Measurements from ENCODE around the gene CPED1.
"Not testable (repeated sequence)": the region's sequence is repeated elsewhere in the genome, so short reads cannot be mapped to it uniquely, and the experiment has no call there.

The CPED1 gene

DNA sequence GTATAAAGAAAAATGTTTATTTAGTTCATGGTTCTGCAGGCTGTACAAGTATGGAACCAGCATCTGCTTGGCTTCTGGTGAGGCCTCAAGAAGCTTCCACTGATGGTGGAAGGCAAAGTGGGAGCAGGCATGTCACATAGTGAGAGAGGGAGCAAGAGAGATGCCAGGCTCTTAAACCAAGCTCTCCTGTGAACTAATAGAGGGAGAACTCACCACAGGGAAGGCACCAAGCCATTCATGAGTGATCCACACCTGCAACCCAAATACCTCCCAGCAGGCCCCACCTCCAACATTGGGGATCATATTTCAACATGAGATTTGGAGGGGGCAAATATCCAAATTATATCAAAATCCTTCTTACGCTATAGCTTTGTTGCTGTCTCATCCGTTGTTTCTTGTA, 113.1 kb downstream of the CPED1 start:
- no peak for DNase-seq

DNA sequence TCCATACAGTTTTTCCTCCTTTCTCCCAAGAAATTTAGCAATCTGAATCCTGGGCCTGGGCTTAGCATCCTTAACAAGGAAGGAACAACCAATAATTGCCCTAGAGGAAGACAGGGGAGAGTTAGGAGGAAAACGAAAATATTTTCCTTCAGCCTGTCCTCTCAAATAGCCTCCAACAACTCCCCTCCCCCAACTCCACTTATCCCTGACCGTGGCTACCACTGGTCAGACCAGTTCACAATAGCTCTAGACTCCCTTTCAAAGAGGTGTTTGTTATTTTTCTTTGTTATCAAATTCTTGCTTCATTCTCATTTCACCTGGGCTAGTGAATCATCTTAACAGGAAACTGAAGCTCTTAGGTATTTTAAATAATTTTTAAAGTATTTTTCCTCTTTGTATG, 114.1 kb downstream of the CPED1 start:
- no peak for DNase-seq

DNA sequence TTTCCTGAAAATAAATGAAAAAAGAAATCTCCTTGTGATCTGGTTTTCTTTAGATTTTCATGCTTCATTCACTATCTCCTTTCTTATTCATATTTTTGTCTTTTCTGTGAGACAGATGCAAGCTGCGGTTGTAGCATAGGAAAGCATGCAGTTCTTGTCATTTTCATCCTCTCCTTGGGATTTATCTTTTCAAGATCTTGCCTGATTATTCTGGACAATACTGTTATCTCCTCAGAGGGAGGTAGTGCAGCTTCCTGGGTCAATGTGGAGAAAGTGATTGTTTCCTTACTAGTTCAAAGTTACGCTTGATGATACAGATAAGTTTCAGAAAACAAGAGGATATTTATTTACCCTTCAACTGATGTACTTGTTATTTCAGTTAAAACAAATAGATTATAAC, 114.6 kb downstream of the CPED1 start:
- no peak for DNase-seq

DNA sequence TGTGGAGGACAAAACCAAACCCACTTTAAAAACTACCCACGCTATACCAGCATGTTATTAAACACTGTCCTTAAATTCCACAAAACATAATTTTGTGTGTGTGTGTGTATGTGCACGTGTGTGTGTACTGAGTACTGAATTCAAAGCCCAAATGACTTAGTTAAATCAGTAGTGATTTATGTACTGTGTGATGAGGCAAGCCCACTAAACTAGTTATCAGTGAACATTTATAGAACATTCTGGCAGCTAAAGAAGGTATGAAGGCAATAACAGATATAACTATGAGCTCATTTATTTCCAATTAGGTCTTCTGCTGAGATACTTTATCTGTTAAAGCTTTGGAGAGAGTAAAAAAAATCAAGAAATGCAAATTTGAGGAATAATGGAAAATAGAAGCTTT, 115.1 kb downstream of the CPED1 start:
- DNase-seq: no peak

DNA sequence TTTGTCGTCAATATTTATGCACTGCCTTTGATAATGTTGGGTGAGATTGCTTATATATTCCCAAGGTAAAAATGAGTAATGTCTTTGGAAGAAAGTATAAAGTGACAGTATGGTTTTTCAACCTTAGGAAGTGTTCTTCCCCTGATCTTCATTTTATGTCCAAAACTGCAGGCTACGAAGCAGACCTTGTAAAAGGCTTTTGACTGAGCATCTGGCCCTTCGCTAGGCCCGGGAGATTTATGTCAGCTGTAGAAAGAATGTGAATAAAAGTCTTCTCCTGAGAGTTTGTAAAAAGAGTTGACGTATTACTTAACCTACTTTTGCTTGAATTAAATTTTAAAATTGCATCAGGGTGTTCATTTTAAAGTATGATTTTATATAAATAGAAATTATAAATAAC, 116.8 kb downstream of the CPED1 start:
- DNase-seq: no peak

DNA sequence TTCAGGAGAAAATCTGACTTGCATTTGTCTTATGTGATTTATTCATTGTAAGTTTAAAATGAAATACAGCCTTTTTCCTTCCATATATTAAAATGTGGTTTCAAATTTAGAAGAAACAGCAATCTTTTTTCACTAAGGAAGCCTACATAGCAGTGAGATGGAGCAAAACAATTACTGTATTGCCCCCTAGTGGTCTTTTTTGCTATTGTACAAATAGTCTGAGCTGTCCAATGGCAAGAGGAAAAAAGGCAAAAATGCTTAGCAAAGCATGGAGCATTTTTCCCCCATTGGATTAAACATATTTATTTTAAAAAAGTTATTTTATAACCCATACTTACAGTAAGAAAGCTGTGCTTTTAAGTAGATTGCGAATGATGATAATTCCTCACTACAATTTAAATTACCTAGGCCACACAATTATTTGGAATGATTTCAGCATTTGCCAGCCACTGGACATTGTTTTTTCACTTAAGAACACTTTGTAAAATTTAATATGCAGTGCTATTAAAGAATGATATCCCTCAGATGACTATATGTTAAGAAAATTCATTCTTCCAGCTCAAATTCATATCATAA, 119.5 kb downstream of the CPED1 start:
- peak; percentile 44 for DNase-seq

DNA sequence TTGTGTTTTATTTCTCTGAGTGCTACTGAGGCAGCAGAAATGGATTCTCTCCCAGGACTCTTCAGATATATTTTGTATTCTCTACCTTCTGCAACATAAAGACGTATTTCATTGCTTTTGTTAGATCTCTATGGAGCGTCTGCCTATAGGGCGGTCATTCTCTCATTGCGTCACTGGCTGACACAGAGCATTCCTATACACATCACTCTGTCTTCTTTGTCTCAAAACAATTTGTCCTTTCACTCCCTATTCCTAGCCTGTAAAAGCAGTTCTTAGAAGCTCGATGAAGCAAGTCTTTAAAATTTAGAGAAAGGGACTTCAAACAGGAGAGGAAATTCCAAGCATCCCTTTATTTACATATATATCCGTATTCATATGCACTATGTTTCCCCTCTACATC, 120.6 kb downstream of the CPED1 start:
- no peak for DNase-seq

DNA sequence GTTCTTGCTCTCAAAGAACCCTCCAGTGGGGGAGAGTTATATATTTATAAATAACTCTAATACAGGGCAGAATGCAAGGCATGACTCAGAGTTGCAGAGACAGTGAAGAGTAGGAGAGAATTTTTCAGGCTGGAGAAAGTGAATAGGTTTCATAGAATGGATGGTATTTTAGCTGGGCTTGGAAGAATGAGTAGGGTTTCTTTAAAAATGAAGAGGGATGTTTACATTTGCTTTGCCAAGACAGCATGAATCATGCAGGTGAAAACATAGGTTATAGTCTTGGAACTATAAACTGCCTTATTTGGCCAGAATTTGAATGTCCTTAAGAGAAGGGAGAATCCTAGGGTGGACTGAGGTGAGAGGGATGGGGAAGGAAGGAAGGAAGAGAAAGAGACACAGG, 124.8 kb downstream of the CPED1 start:
- DNase-seq: no peak

DNA sequence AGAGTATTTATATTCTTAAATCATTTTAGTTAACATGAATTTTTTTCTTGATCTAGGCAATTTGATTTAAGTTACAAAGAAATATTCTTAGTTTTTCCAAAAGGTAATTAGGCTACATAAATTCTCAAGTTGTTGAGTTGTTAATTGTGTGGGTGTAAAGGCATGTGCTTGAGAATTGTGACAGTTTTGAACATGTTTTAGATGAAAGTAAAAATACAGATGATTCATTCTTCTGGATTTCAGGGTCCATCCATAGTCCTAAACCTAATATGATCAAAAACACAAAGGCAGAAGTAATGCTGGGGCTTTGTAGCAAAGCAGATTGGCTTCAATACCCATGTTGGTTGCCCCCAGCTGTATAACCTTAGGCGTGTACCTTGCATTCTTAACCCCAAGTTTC, 127.9 kb downstream of the CPED1 start:
- no peak for DNase-seq

DNA sequence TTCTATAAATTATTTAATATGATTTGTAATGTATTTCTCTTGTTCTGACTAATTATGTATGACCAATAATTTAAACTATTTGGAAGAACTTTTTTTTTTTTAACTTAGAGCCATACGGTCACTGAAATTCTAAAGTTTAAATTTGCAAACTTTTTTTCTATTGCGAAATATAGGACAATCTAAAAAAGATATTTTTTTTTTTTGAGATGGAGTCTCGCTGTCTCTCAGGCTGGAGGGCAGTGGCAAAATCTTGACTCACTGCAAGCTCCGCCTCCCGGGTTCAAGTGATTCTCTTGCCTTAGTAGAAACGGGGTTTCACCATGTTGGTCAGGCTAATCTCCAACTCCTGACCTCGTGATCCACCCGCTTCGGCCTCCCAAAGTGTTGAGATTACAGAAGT, 130.5 kb downstream of the CPED1 start:
- DNase-seq: no peak

DNA sequence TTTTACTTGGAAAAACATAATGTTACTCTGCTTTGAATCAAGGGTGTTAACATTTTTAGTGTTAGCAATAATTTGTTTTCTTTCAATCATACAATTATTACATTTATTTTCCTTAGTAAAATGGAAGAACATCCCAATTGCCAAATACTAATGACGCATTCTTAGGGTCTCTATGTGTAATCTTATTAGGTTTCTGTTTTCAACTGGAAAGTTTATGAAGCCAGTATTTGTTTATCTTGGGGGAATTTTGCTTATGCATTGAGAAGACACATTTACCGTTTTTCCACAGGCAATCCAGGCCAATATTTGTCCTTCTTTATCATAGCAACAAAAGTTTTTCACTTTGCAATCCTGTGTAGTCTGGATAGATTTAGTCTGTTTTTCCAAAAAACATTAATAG, 134.5 kb downstream of the CPED1 start:
- DNase-seq: no peak

DNA sequence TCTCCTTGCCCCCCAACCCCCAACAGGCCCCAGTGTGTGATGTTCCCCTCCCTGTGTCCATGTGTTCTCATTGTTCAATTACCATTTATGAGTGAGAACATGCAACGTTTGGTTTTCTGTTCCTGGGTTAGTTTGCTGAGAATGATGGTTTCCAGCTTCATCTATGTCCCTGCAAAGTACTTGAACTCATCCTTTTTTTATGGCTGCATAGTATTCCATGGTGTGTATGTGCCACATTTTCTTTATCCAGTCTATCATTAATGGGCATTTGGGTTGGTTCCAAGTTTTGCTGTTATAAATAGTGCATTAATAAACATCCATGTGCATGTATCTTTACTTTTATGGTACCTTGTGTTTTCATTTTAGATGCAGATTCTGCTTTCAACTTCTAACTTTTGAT, 136.9 kb downstream of the CPED1 start:
- DNase-seq: not testable (repeated sequence)

DNA sequence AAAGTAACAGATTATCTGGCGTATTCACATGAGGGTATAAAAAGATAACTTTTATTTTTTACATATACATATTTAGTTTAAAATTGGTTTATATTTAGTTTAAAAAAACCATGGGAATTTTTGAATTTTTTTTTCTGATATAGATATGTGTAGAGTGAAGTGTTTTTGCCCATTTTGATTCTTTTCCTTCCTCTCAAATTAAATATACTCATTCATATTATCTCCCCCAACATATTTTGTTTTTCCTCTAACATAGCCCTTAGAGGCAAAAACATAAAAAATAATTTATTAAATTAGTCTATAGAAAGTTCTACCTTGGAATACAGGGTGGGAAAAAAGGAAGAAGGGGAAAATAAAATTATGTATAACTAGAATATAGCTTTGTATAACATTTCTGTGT, 137.7 kb downstream of the CPED1 start:
- DNase-seq: no peak

DNA sequence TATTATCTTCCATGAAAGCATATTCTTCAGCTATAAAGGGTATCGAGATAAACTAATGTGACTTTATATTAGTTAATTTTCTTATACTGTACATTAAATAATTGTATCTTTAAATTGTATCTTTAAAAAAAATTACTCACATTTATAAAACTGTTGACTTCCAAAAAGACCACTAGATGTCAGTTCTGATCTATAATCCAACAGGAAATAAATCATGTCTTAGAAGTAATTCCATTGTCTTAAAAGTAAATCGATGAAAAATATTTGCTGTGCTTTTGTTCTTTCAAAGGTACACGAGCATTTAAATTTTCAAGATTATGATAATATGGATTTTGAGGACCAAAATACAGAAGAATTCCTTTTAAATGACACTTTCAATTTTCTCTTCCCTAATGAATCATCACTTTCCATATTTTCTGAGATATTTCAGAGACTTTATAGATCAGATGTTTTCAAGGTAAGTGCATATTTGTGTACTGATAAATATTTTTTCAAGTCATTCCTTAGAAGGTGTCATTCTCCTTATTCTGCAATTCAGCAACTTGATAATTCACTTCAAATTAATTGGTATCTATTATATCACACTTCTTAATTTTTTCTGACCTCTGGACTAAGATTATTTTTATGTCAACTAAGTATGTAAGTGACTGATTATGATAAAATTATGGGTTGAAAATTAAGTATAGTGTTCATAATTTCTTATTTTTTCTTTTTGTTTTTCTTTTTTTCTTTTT, 138.5 kb downstream of the CPED1 start:
- DNase-seq: no peak

DNA sequence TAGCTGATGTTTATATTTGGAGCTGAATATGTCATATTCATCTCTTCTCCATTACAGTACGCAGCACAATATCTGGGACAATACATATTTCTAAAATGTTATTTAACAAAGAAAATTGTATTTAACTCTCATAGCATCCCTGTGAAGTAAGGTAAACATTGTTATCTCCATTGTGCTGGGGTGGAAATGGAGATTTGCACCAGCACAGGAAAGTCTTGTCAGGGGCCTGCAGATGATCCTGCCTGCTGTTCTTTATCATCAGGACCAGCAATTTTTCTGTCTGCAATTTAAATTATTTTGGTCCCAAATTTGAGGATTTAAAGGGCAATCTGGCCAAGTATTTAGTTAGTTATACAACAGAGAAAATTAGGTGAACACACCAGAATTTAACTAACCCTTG, 144.4 kb downstream of the CPED1 start:
- DNase-seq: no peak

DNA sequence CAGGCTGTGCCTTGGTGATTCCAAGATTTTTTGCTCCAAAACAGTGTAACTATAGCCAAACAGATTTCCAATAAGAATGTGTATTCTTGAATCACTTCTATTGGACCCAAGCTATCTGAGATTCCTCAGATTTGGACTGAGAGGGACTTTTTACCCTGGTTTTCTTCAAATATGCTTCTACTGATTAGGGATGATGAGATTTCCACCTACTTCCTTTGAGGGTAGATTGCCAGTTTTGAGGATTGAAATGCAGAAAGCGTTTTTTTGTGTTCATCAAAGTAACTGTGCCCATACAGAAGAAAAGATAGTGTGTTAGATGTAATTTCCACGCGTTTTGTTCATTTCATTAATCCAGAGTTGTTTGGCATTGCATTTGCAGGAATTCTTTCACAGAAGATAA, 144.9 kb downstream of the CPED1 start:
- DNase-seq: no peak

DNA sequence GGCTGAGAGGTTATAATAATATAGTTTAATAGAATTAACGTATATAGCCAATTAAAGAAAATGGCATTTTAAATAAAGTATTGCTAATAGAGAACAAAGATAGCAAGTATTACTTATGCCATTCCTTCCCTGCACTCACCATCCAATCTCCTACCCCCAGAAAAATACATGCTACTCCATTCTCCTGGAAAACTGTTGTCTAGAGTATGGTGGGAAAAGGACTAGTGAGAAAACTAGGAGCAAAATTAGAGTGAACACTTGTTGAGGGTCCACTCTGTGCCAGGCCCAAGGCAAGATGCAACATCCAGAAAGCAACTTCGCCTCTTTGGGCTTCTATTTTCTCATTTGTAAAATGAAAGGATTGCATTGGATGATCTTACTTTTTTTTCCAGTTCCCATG, 149.1 kb downstream of the CPED1 start:
- DNase-seq: no peak

DNA sequence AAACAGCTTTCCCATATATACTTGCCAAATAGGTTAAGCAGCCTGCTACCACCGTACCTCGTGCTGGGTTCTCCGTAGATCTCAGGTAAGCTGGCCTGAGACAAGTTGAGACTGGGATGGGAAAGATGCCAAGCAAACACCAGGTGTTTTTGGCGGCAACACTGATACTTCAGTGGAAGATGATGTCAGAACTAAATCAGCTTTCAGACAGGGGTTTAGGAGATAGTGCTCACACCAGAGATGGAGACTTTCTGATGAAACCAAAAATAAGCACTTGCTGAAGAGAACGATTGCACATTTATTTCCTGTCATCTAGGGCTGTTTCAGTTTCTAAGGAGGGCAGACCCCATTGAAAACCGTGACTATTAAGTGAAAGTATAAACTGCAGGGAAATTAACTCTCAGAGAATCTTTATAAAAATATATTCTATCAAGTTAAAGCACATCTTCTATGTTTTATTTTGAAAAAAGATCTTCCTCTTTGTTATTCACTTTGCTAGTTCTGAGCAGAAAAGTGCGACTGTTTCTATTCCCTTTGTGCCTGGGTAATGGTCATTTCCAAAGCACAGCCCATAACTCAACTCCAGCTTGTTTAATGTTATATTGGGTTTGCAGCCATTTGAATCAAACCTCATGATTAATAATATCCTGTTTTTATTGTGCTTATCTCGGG, 149.9 kb downstream of the CPED1 start:
- DNase-seq: peak; percentile 46

DNA sequence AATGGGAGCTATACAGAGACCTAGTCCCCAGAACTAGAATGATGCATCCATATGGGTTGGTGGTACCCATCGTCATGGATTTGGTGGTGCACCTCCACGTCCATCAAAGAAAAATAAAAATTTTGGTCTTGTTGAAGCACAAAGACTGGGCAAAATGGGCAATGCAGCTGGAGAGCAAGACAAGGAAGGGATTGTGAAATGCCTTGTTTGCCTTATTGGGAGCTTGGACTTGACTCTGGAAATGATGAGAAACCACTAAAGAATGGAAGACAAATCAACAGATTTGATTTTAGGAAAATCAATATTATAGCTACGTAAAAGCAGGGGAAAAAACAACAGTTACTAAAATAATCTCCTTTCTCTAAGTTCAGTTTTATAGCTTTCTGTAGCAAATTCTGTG, 150.9 kb downstream of the CPED1 start:
- DNase-seq: no peak

DNA sequence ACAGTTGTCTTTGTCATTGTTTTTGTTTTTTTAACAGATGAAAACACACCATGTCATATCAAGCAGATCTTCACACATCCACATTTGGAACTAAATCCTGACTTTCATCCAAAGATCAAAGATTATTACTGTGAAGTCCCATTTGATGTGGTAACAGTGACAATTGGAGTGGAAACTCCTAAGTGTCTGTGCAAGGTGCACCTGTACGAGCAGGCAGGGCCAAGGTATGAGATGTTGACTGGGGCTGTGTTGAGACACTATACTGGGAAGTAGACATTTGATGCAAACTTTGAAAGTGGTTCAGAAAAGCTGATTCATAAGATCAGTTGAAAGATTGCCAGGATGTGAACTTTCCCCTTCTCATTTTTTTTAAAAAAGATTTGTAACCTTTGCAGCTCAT, 152.3 kb downstream of the CPED1 start:
- DNase-seq: no peak

DNA sequence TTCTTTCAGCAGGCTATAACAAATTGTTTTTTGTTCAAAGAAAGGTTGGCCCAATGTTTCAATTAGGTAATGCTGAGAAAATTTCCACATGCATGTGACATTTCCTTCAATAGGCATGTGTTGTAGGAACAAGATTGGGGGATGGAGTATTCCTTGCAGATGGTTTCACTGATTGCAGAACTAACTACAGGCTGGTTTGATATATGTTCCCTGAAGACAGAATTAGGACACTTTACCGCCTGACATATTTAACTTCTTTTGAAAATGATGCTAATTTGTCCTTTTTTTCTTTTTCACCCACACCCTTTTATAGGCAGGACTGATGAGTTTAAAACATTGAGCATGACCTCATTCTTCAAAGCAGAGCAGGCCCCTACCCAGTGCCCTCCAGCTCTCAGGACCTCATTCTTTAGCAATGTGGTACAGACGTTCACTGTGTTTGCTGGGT, 163.3 kb downstream of the CPED1 start:
- no peak for DNase-seq

DNA sequence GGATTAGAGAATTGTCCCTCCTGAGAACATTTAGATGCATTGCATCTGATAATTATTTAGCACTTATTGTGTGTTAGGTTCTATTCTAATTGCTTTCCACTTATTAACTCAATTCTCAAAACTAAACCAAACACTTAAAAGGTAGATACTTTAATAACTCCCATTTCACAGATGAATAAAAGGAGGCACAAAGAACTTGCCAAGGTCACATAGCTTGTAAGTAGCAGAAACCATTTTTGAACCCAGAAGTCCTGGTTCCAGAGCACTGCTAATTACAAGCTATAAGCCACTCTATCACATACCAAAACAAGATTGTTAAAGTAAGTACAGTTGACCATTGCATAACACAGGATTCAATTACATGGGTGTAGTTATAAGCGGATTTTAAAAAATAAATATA, 164.9 kb downstream of the CPED1 start:
- no peak for DNase-seq

DNA sequence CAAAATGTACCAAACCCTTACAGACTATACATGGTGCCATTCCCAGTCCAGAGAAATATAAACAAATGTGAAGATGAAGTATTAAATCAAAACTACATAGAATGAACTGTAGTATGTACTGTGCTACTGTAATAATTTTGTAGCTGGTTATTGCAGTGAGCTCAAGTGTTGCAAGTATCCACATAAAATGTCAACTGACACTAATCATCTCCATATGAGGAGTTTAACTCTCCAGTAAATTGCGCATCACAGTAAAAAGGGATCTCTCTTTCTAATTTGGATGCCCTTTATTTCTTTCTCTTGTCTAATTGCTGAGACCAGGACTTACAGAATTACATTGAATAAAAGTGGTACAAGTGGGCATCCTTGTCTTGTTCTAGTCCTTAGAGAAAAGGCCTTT, 165.5 kb downstream of the CPED1 start:
- DNase-seq: no peak

DNA sequence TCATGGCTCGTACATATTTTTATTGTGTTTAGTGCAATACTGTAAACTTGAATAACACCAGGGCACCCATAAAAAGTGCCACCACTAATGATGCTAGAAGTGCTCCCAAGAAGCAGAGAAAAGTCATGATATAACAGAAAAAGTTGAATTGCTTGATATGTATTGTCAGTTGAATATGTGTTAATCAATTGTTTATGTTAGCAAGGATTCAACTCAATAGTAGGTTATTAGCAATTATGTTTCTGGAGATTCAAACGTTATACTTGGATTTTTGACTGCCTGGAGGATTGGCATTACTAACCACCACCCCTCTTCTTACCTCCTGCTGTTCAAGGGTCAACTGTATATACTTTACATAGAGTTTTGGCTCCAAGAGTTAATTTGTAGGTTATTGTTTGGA, 168.3 kb downstream of the CPED1 start:
- no peak for DNase-seq

DNA sequence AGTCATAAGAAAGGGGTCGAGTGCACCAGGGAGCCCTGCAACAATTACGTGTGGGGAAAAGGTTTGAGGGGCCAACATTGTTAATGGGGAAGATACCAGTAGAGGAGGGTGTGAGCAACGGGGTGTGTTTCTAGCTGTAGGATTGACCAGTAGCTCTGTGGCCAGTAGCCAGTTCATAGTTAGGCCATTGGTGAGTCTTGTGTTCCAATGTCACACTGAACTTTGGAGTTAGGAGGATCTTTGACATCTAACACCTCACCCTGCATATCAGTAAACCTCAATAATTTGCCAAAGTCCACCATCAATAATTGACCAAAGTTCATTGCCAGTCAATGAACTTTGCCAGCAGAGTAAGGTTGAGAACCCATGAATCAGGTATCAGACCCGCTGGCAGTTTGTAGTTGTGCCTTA, 168.8 kb downstream of the CPED1 start:
- DNase-seq: no peak

Measured in NCI-H2107 (cell line).